Measurements from ENCODE around the gene EVI5L.

- no peak for TF ChIP-seq CTCF (IDR thresholded peaks at IDR 0.05)
- TF ChIP-seq POLR2A (IDR thresholded peaks at IDR 0.05) = no peak
Observed at GRCh38 chr19:7847664-7848063, 17.6 kb downstream of the EVI5L start.
